OCI-LY1 (cell line): ENCODE measurements around the gene TEX53.

ENCODE experiments used
- H2AFZ ChIP-seq: fragments of 200-600 bp; sonication (generic), shearing (Covaris generic); 2 replicates; pipeline ENCODE4 v1.6.0; 2014; ENCODE audit warnings: antibody characterized with exemption, mild to moderate bottlenecking, low read length
- H3F3A ChIP-seq: fragments of 200-600 bp; sonication (generic), shearing (Covaris generic); 2 replicates; pipeline ENCODE4 v1.6.0; 2014; ENCODE audit warnings: mild to moderate bottlenecking, antibody characterized with exemption, low read length, moderate library complexity; ENCODE audit not compliant: insufficient read depth
- H3K27ac ChIP-seq: fragments of 200-600 bp; sonication (generic); 2 replicates; pipeline ENCODE4 v1.5.1; 2014; ENCODE audit warnings: low read length, mixed run types, mild to moderate bottlenecking, low read depth; ENCODE audit not compliant: poor library complexity, severe bottlenecking
- H3K27me3 ChIP-seq: fragments of 200-600 bp; sonication (generic); 2 replicates; pipeline ENCODE4 v1.6.0; 2014; ENCODE audit warnings: antibody characterized with exemption, mild to moderate bottlenecking, low read length, moderate library complexity; ENCODE audit not compliant: insufficient read depth
- H3K36me3 ChIP-seq: fragments of 200-600 bp; sonication (generic); 2 replicates; pipeline ENCODE4 v1.6.1; 2014; ENCODE audit warnings: mild to moderate bottlenecking, antibody characterized with exemption, low read length, moderate library complexity, mixed read lengths; ENCODE audit not compliant: insufficient read depth
- H3K4me1 ChIP-seq: fragments of 200-600 bp; sonication (generic); 2 replicates; pipeline ENCODE4 v1.5.1; 2014; ENCODE audit warnings: mild to moderate bottlenecking, low read length, moderate library complexity; ENCODE audit not compliant: insufficient read depth, severe bottlenecking
- H3K4me2 ChIP-seq: fragments of 200-600 bp; sonication (generic), shearing (Covaris generic); 2 replicates; pipeline ENCODE4 v1.6.1; 2014; ENCODE audit warnings: low read length
- H3K4me3 ChIP-seq: fragments of 200-600 bp; sonication (generic); 2 replicates; pipeline ENCODE4 v1.5.1; 2014; ENCODE audit warnings: low read length, low read depth, mild to moderate bottlenecking, mixed read lengths; ENCODE audit not compliant: poor library complexity, severe bottlenecking
- H3K79me2 ChIP-seq: fragments of 200-600 bp; shearing (Covaris generic); 2 replicates; pipeline ENCODE4 v1.6.1; 2016; ENCODE audit warnings: mixed run types, low read length, mixed read lengths; ENCODE audit not compliant: insufficient read depth
- H3K9ac ChIP-seq: fragments of 200-600 bp; sonication (generic), shearing (Covaris generic); 2 replicates; pipeline ENCODE4 v1.6.1; 2014; ENCODE audit warnings: mild to moderate bottlenecking, low read length, mixed read lengths
- H3K9me2 ChIP-seq: fragments of 200-600 bp; sonication (generic), shearing (Covaris generic); 2 replicates; pipeline ENCODE4 v1.6.1; 2014; ENCODE audit warnings: low read depth, mild to moderate bottlenecking, low read length, mixed read lengths
- H3K9me3 ChIP-seq: fragments of 200-600 bp; shearing (Covaris generic); 2 replicates; pipeline ENCODE4 v1.6.1; 2014; ENCODE audit warnings: low read length, mixed read lengths
- H4K20me1 ChIP-seq: fragments of 200-600 bp; sonication (generic), shearing (Covaris generic); 2 replicates; pipeline ENCODE4 v1.6.0; 2016; ENCODE audit warnings: mild to moderate bottlenecking, low read length; ENCODE audit not compliant: insufficient read depth
- CTCF ChIP-seq: fragments of 200-600 bp; sonication (generic), shearing (Covaris generic); IDR thresholded peaks from 2 replicates; pipeline ENCODE4 v1.5.1; 2017; ENCODE audit warnings: mild to moderate bottlenecking, antibody characterized with exemption, low read length, moderate library complexity, mixed read lengths
- EZH2 ChIP-seq: fragments of 200-600 bp; sonication (generic), shearing (Covaris generic); IDR thresholded peaks from 2 replicates; pipeline ENCODE4 v1.8.0; 2017; ENCODE audit warnings: borderline replicate concordance, mixed run types, mild to moderate bottlenecking, antibody characterized with exemption, low read length, moderate library complexity, mixed read lengths

The TEX53 gene

GRCh38 chr9:114689813-114690212, 32.2 kb upstream of the TEX53 start:
- Histone ChIP-seq H3K4me2 (no peak overlapping the region), H3K4me1 (no peaks in the 10 kb centered on the region), H3K9me3 (no peaks in the 10 kb centered on the region)

GRCh38 chr9:114688909-114689610, 31.5 kb upstream of the TEX53 start:
- no peak overlapping the region for H3K4me3 ChIP-seq
- H3K9me2 ChIP-seq, result no peaks in the 10 kb centered on the region
- H3K9ac ChIP-seq, result no peak overlapping the region
- no peak overlapping the region for H3K27ac ChIP-seq
- H3K4me2 ChIP-seq, result no peak overlapping the region
- no peak overlapping the region for H2AFZ ChIP-seq
- H3K4me1 ChIP-seq, result no peaks in the 10 kb centered on the region
- TF ChIP-seq EZH2 (no peak), CTCF (no peak)
- H3K9me3 ChIP-seq, result no peaks in the 10 kb centered on the region
- no peaks in the 10 kb centered on the region for H3F3A ChIP-seq
- no peaks in the 10 kb centered on the region for H3K27me3 ChIP-seq
- no peaks in the 10 kb centered on the region for H4K20me1 ChIP-seq
- H3K79me2 ChIP-seq, result no peaks in the 10 kb centered on the region
- no peaks in the 10 kb centered on the region for H3K36me3 ChIP-seq

More at GRCh38 chr9:114689813-114690212, 32.2 kb upstream of the TEX53 start:
- H3K27me3 ChIP-seq, result no peaks in the 10 kb centered on the region
- no peaks in the 10 kb centered on the region for H3F3A ChIP-seq
- no peak overlapping the region for H3K9ac ChIP-seq
- TF ChIP-seq EZH2 (no peak), CTCF (no peak)
- no peaks in the 10 kb centered on the region for H3K9me2 ChIP-seq
- H3K27ac ChIP-seq, result no peak overlapping the region
- H2AFZ ChIP-seq, result no peak overlapping the region
- H4K20me1 ChIP-seq, result no peaks in the 10 kb centered on the region
- no peak overlapping the region for H3K4me3 ChIP-seq
- H3K79me2 ChIP-seq, result no peaks in the 10 kb centered on the region
- H3K36me3 ChIP-seq, result no peaks in the 10 kb centered on the region

- TF ChIP-seq CTCF, result no peak
- no peak for TF ChIP-seq EZH2
- no peaks in the 10 kb centered on the region for H3K9me2 ChIP-seq
- no peaks in the 10 kb centered on the region for H4K20me1 ChIP-seq
- no peaks in the 10 kb centered on the region for H3K36me3 ChIP-seq
- H3F3A ChIP-seq, result no peaks in the 10 kb centered on the region
- no peaks in the 10 kb centered on the region for H3K9me3 ChIP-seq
- no peak overlapping the region for H3K4me2 ChIP-seq
- no peaks in the 10 kb centered on the region for H3K4me1 ChIP-seq
- H3K27ac ChIP-seq, result no peak overlapping the region
- no peak overlapping the region for H3K4me3 ChIP-seq
- no peaks in the 10 kb centered on the region for H3K27me3 ChIP-seq
- no peak overlapping the region for H3K9ac ChIP-seq
- H2AFZ ChIP-seq, result no peak overlapping the region
- no peaks in the 10 kb centered on the region for H3K79me2 ChIP-seq
These were observed 30.8 kb upstream of the TEX53 start for GRCh38 chr9:114688379-114688778.
